ENCODE results near the gene CHST14.

DNA sequence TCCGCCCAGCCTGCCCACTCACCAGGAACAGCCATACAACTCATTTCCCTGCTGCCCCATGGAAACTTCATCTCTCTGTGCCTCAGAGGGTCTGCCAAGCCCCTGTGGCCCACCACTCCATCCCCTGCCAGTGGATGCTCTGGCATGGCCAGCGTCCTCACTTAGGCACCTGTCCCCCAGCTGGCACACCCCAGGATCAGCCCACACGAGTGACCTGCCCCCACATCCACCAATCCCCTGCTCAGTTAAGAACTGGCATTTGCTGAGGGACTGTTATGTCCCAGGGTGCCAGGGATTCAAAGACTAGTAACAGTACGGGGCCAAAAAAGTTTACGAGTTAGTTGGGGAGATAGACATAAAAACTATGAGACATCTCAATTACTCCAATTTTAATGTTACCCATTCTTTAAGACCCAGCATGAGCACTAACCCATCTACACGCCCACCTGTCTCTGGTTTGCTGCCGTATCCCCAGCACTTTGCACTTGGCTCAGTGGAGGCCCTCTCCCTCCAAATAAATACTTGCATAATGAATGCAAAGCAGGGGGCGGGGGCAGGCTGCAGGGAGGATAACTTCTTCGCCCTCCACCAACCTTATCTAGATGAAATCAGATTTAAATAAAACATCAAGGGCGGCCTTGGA lies 41.6 kb upstream of the CHST14 start:
- TF ChIP-seq CTCF (IDR thresholded peaks at IDR 0.05) (no peak), POLR2A (IDR thresholded peaks at IDR 0.05) (no peak)

Data from right lobe of liver (tissue), 4 donors.